Spleen (tissue), 7 donors: ENCODE results near the gene CREM.

Experiments used
- CTCF ChIP-seq, 11 experiments: fragments of 200-600 bp in 7 of 11; fragments of 450-650 bp in 4 of 11; sonication (generic) in 4 of 11; IDR thresholded peaks in 8 of 11; conservative IDR thresholded peaks in 3 of 11; 1 replicate in 7 of 11; 2 replicates in 4 of 11; pipeline versions ENCODE4 v1.4.0 to v1.8.0; 2016 to 2021; ENCODE audit warnings: antibody characterized with exemption in 11 of 11, inconsistent platforms in 4 of 11, mild to moderate bottlenecking in 1 of 11
- POLR2A ChIP-seq, 3 donors: fragments of 450-650 bp; IDR thresholded peaks; one replicate each; pipeline ENCODE4 v1.5.1; 2017; ENCODE audit warnings: antibody characterized with exemption in 3 of 3, mild to moderate bottlenecking in 1 of 3
- POLR2AphosphoS5 ChIP-seq, 3 donors: sonication (generic); formaldehyde crosslinking; IDR thresholded peaks; one replicate each; pipeline ENCODE4 v1.5.1; 2017; ENCODE audit warnings: antibody characterized with exemption in 3 of 3
- donor health status: DM: no; HTN: no; CAD: no; lungs with moderate emphysema.
- donor health status: DM: no; HTN: no; CAD: no.
- donor health status: DM: no; HTN: no; CAD: no.

- TF ChIP-seq CTCF (IDR thresholded peaks at IDR 0.05 in 8 of 11, conservative IDR thresholded peaks at IDR 0.05 in 3 of 11): no peak
- TF ChIP-seq POLR2A (IDR thresholded peaks at IDR 0.05): no peak
- no peak for TF ChIP-seq POLR2AphosphoS5 (IDR thresholded peaks at IDR 0.05)
Measured at GRCh38 chr10:35182631-35183510, 56.2 kb downstream of the CREM start.
